Naive thymus-derived CD4-positive, alpha-beta T cell (primary cell): ENCODE data around the gene SON. TPM values are rescaled to one million over a fixed set of nuclear protein-coding genes. Genes with fewer than 3 reads are reported as not detected.

Experiments used
- ATAC-seq: fragments of 150-1000 bp; cut with Tn5 transposase; 2 replicates; pipeline ENCODE4 v1.10.0; 2021; ENCODE audit warnings: mild to moderate bottlenecking, moderate library complexity
- CTCF ChIA-PET: fragments of 350-600 bp; sonication (Branson Sonifier 250); formaldehyde crosslinking; loops from one replicate; lab custom pipeline; 2021; ENCODE audit warnings: antibody characterized with exemption; lab: Charles Lee
- POLR2A ChIA-PET: fragments of 350-600 bp; sonication (Branson Sonifier 250); formaldehyde crosslinking; loops from one replicate; lab custom pipeline; 2021; ENCODE audit warnings: antibody characterized with exemption, inconsistent platforms; lab: Charles Lee
- DNase-seq, 9 donors: peaks; one replicate each; pipeline versions ENCODE4 v3.0.0 to v3.0.0-alpha.2; 2020 to 2022; ENCODE audit warnings: mixed read lengths in 1 of 9
- H3K27ac ChIP-seq: one replicate; pipeline ENCODE4 v1.7.0; 2013; ENCODE audit warnings: mild to moderate bottlenecking, low read depth, low read length, moderate library complexity
- H3K27me3 ChIP-seq, 2 donors: one replicate each; pipeline ENCODE4 v1.7.0; 2013; ENCODE audit warnings: low read length in 2 of 2, mild to moderate bottlenecking in 2 of 2, moderate library complexity in 2 of 2; ENCODE audit not compliant: control insufficient read depth in 2 of 2, insufficient read depth in 2 of 2
- H3K36me3 ChIP-seq, 3 experiments: 1 replicate in 2 of 3; 2 replicates in 1 of 3; pipeline ENCODE4 v1.7.0; 2013; ENCODE audit warnings: low read length in 3 of 3, mild to moderate bottlenecking in 3 of 3, moderate library complexity in 1 of 3; ENCODE audit not compliant: insufficient read depth in 3 of 3, control insufficient read depth in 2 of 3
- H3K4me1 ChIP-seq, 2 donors: one replicate each; pipeline ENCODE4 v1.7.0; 2013; ENCODE audit warnings: low read length in 2 of 2, mild to moderate bottlenecking in 2 of 2, moderate library complexity in 1 of 2; ENCODE audit not compliant: control insufficient read depth in 2 of 2, insufficient read depth in 2 of 2
- H3K4me3 ChIP-seq: 2 replicates; pipeline ENCODE4 v1.7.0; 2013; ENCODE audit warnings: mild to moderate bottlenecking, low read length
- H3K9me3 ChIP-seq, 3 experiments: 1 replicate in 2 of 3; 2 replicates in 1 of 3; pipeline ENCODE4 v1.7.0; 2013; ENCODE audit warnings: low read length in 3 of 3; ENCODE audit not compliant: control insufficient read depth in 2 of 3
- H3K27ac Mint-ChIP-seq, 9 donors: one replicate each; pipeline ENCODE4 v1.8.0; 2020 to 2022; ENCODE audit warnings: mixed read lengths in 9 of 9, mild to moderate bottlenecking in 8 of 9, moderate library complexity in 5 of 9, inconsistent platforms in 2 of 9
- H3K27me3 Mint-ChIP-seq, 5 donors: one replicate each; pipeline ENCODE4 v1.8.0; 2021 to 2022; ENCODE audit warnings: mixed read lengths in 5 of 5, mild to moderate bottlenecking in 1 of 5
- H3K36me3 Mint-ChIP-seq, 5 donors: one replicate each; pipeline ENCODE4 v1.8.0; 2020 to 2022; ENCODE audit warnings: mixed read lengths in 5 of 5, mild to moderate bottlenecking in 3 of 5, inconsistent platforms in 1 of 5
- H3K4me1 Mint-ChIP-seq, 7 donors: one replicate each; pipeline ENCODE4 v1.8.0; 2020 to 2022; ENCODE audit warnings: mixed read lengths in 7 of 7, mild to moderate bottlenecking in 3 of 7, inconsistent platforms in 1 of 7
- H3K4me3 Mint-ChIP-seq, 10 donors: one replicate each; pipeline ENCODE4 v1.8.0; 2020 to 2022; ENCODE audit warnings: mild to moderate bottlenecking in 10 of 10, mixed read lengths in 10 of 10, moderate library complexity in 6 of 10, inconsistent platforms in 2 of 10
- H3K9me3 Mint-ChIP-seq, 11 donors: one replicate each; pipeline ENCODE4 v1.8.0; 2020 to 2022; ENCODE audit warnings: mixed read lengths in 11 of 11, mild to moderate bottlenecking in 4 of 11, inconsistent platforms in 1 of 11, moderate library complexity in 1 of 11
- intact Hi-C, 2 donors: fragments of 100-400 bp; cut with micrococcal nuclease; formaldehyde crosslinking; loops; one replicate each; pipeline ENCODE4 v1.15.1; 2023
- polyA plus RNA-seq, 2 donors: library from polyadenylated mRNA; unstranded; fragments of 300-500 nt; fragmentation: Illumina TruSeq; gene quantifications; one replicate each; pipeline ENCODE4 v1.2.3, GENCODE V29; 2021
- total RNA-seq, 6 experiments: library from RNA in 5 of 6; stranded (reverse) in 5 of 6; gene quantifications; 1 replicate in 5 of 6; 2 replicates in 1 of 6; pipeline ENCODE4 v1.2.3 and lab custom pipeline; 2021 to 2026

Gene SON
- total and polyA plus RNA-seq, 7 experiments from 2014 or later, result 337 to 546 (median 459) TPM

- Mint-ChIP-seq H3K36me3 (peaks cover 24 to 83% (median 67%) of the 10 kb centered on the region in 5 donors), H3K27me3 (no peaks in the 10 kb centered on the region), H3K27ac (peak overlapping the region in 5 of 9 donors; percentile 29 to 87 (median 54)), H3K9me3 (peaks cover 0 to 3% (median 0%) of the 10 kb centered on the region in 11 donors), H3K4me3 (peak overlapping the region in 9 of 10 donors; percentile 14 to 77 (median 63)), H3K4me1 (peaks cover 41 to 75% (median 65%) of the 10 kb centered on the region in 7 donors)
- Histone ChIP-seq H3K4me3 (no peak overlapping the region), H3K4me1 (peaks cover 6 to 12% of the 10 kb centered on the region in 2 donors), H3K27me3 (no peaks in the 10 kb centered on the region), H3K36me3 (peaks cover 43 to 86% (median 52%) of the 10 kb centered on the region in 3 experiments), H3K9me3 (no peaks in the 10 kb centered on the region), H3K27ac (no peak overlapping the region)
- DNase-seq (no peak), ATAC-seq (no peak)
- intact Hi-C loops, result no loop called here
- CTCF ChIA-PET, result no interaction called here
- POLR2A ChIA-PET, result interaction anchor here (0.7 to 7.3 kb wide), 2 partner anchors 10 to 11 kb away, joined by 5 to 69 read pairs; partner anchors contain the start of genes GART and SON
Measured at GRCh38 chr21:33554236-33554981, 11.6 kb downstream of the SON start.

- ATAC-seq (no peak), DNase-seq (no peak)
- Histone ChIP-seq H3K27ac (no peak overlapping the region), H3K27me3 (no peaks in the 10 kb centered on the region), H3K36me3 (peaks cover 47 to 86% (median 58%) of the 10 kb centered on the region in 3 experiments), H3K4me3 (no peak overlapping the region), H3K9me3 (no peaks in the 10 kb centered on the region), H3K4me1 (peaks cover 6 to 14% of the 10 kb centered on the region in 2 donors)
- Mint-ChIP-seq H3K4me1 (peaks cover 40 to 75% (median 65%) of the 10 kb centered on the region in 7 donors), H3K27ac (peak overlapping the region in 5 of 9 donors; percentile 36 to 87 (median 61)), H3K9me3 (peaks cover 0 to 3% (median 0%) of the 10 kb centered on the region in 11 donors), H3K4me3 (peak overlapping the region in 7 of 10 donors; percentile 27 to 77 (median 65)), H3K27me3 (no peaks in the 10 kb centered on the region), H3K36me3 (peaks cover 24 to 83% (median 69%) of the 10 kb centered on the region in 5 donors)
- CTCF ChIA-PET, result no interaction called here
- intact Hi-C loops, result no loop called here
- POLR2A ChIA-PET, result interaction anchor here (0.6 to 7.3 kb wide), 3 partner anchors 10 to 46 kb away, joined by 4 to 69 read pairs (median 5); partner anchors contain the start of genes GART and SON
Measured at GRCh38 chr21:33554982-33555344, 12.1 kb downstream of the SON start.

- ChIA-PET CTCF (interaction anchor here (0.9 to 1.4 kb wide), 2 partner anchors 15 to 49 kb away, joined by 3 to 4 read pairs; no protein-coding TSS in a partner anchor), POLR2A (interaction anchor here (0.6 to 7.3 kb wide), 8 partner anchors 9 to 1877 kb away, joined by 3 to 69 read pairs (median 4); partner anchors contain the start of genes GART, PAXBP1 and SON)
- ATAC-seq (no peak), DNase-seq (no peak)
- Mint-ChIP-seq H3K27me3 (no peaks in the 10 kb centered on the region), H3K4me1 (peaks cover 47 to 91% (median 83%) of the 10 kb centered on the region in 7 donors), H3K9me3 (peaks cover 0 to 3% (median 0%) of the 10 kb centered on the region in 11 donors), H3K4me3 (peak overlapping the region in 1 of 10 donors; percentile 29), H3K27ac (peak overlapping the region in 1 of 9 donors; percentile 40), H3K36me3 (peaks cover 24 to 84% (median 67%) of the 10 kb centered on the region in 5 donors)
- intact Hi-C loops, result no loop called here
- no peak overlapping the region for H3K27ac ChIP-seq
- peaks cover 6 to 22% of the 10 kb centered on the region in 2 donors for H3K4me1 ChIP-seq
- H3K9me3 ChIP-seq, result no peaks in the 10 kb centered on the region
- H3K27me3 ChIP-seq, result no peaks in the 10 kb centered on the region
- peaks cover 45 to 76% (median 56%) of the 10 kb centered on the region in 3 experiments for H3K36me3 ChIP-seq
- no peak overlapping the region for H3K4me3 ChIP-seq
Measured at GRCh38 chr21:33557447-33557846, 14.6 kb downstream of the SON start.

- H3K9me3 Mint-ChIP-seq, result peaks cover 0 to 3% (median 0%) of the 10 kb centered on the region in 11 donors
- ChIA-PET CTCF (interaction anchor here (1.5 kb wide), 1 partner anchor 14 kb away, joined by 3 read pairs; no protein-coding TSS in a partner anchor), POLR2A (interaction anchor here (1.3 to 1.4 kb wide), 3 partner anchors 14 to 16 kb away, joined by 3 to 4 read pairs (median 3); partner anchors contain the start of gene SON)
- H3K27ac Mint-ChIP-seq, result peak overlapping the region in 3 of 9 donors; percentile 3 to 30 (median 6)
- no peak for ATAC-seq
- Histone ChIP-seq H3K4me1 (peaks cover 6 to 22% of the 10 kb centered on the region in 2 donors), H3K9me3 (no peaks in the 10 kb centered on the region), H3K36me3 (peaks cover 40 to 61% (median 42%) of the 10 kb centered on the region in 3 experiments), H3K27ac (no peak overlapping the region), H3K27me3 (no peaks in the 10 kb centered on the region), H3K4me3 (no peak overlapping the region)
- peaks cover 42 to 94% (median 86%) of the 10 kb centered on the region in 7 donors for H3K4me1 Mint-ChIP-seq
- no peaks in the 10 kb centered on the region for H3K27me3 Mint-ChIP-seq
- peak overlapping the region in 6 of 10 donors; percentile 8 to 56 (median 26) for H3K4me3 Mint-ChIP-seq
- intact Hi-C loops, result loop anchor here in 1 of 2 donors (2.0 kb wide), 1 partner anchor 16 kb away; the partner anchor contains the start of genes GART and SON
- DNase-seq, result no peak
- H3K36me3 Mint-ChIP-seq, result peaks cover 21 to 82% (median 59%) of the 10 kb centered on the region in 5 donors
Measured at GRCh38 chr21:33558777-33559421, 16.1 kb downstream of the SON start.

- Histone ChIP-seq H3K36me3 (peaks cover 34 to 52% (median 35%) of the 10 kb centered on the region in 3 experiments), H3K4me1 (peaks cover 6 to 22% of the 10 kb centered on the region in 2 donors), H3K9me3 (no peaks in the 10 kb centered on the region), H3K4me3 (no peak overlapping the region), H3K27ac (no peak overlapping the region), H3K27me3 (no peaks in the 10 kb centered on the region)
- ChIA-PET CTCF (no interaction called here), POLR2A (interaction anchor here (1.3 to 1.4 kb wide), 2 partner anchors 15 to 17 kb away, joined by 3 read pairs; partner anchors contain the start of gene SON)
- peaks cover 14 to 73% (median 53%) of the 10 kb centered on the region in 5 donors for H3K36me3 Mint-ChIP-seq
- H3K27me3 Mint-ChIP-seq, result no peaks in the 10 kb centered on the region
- peak overlapping the region in 1 of 9 donors; percentile 43 for H3K27ac Mint-ChIP-seq
- ATAC-seq (no peak), DNase-seq (no peak)
- H3K4me1 Mint-ChIP-seq, result peaks cover 34 to 86% (median 77%) of the 10 kb centered on the region in 7 donors
- H3K9me3 Mint-ChIP-seq, result peaks cover 0 to 2% (median 0%) of the 10 kb centered on the region in 11 donors
- intact Hi-C loops, result loop anchor here in 1 of 2 donors (2.0 kb wide), 1 partner anchor 17 kb away; the partner anchor contains the start of genes GART and SON
- no peak overlapping the region for H3K4me3 Mint-ChIP-seq
Measured at GRCh38 chr21:33559813-33560212, 17.0 kb downstream of the SON start.

- Mint-ChIP-seq H3K9me3 (peaks cover 0 to 2% (median 0%) of the 10 kb centered on the region in 11 donors), H3K27me3 (no peaks in the 10 kb centered on the region), H3K4me1 (peaks cover 26 to 77% (median 68%) of the 10 kb centered on the region in 7 donors), H3K36me3 (peaks cover 13 to 64% (median 48%) of the 10 kb centered on the region in 5 donors), H3K27ac (peak overlapping the region in 6 of 9 donors; percentile 18 to 52 (median 40)), H3K4me3 (peak overlapping the region in 1 of 10 donors; percentile 17)
- CTCF ChIA-PET, result no interaction called here
- Histone ChIP-seq H3K9me3 (no peaks in the 10 kb centered on the region), H3K4me3 (no peak overlapping the region), H3K36me3 (peaks cover 34 to 50% (median 41%) of the 10 kb centered on the region in 3 experiments), H3K27ac (no peak overlapping the region), H3K4me1 (peaks cover 4 to 14% of the 10 kb centered on the region in 2 donors), H3K27me3 (no peaks in the 10 kb centered on the region)
- POLR2A ChIA-PET, result no interaction called here
- no peak for DNase-seq
- ATAC-seq, result no peak
- intact Hi-C loops, result no loop called here
Measured at GRCh38 chr21:33560965-33561364, 18.1 kb downstream of the SON start.
